Liver (tissue), 3 donors: ENCODE measurements around the gene GCC2.

Experiments used
- FOXA2 ChIP-seq: IDR thresholded peaks from 2 replicates; pipeline ENCODE4 v1.6.1; 2016; ENCODE audit warnings: antibody characterized with exemption
- RXRA ChIP-seq, 2 donors: IDR thresholded peaks; 2 replicates each; pipeline ENCODE4 v1.6.1; 2017 to 2018; ENCODE audit warnings: antibody characterized with exemption in 2 of 2, mild to moderate bottlenecking in 1 of 2
- SP1 ChIP-seq: IDR thresholded peaks from 2 replicates; pipeline ENCODE4 v1.6.1; 2018; ENCODE audit warnings: antibody characterized with exemption, mild to moderate bottlenecking
- TAF1 ChIP-seq: conservative IDR thresholded peaks from 2 replicates; pipeline ENCODE4 v1.6.1; 2016; ENCODE audit warnings: antibody characterized with exemption, mild to moderate bottlenecking
- TF ChIP-seq, protein P1 (sequence below): IDR thresholded peaks from 2 replicates; pipeline ENCODE4 v1.6.1; 2016; ENCODE audit warnings: antibody characterized with exemption, mild to moderate bottlenecking
- TF ChIP-seq, protein P2 (sequence below): fragments of 150-350 bp; IDR thresholded peaks from 2 replicates; pipeline ENCODE4 v1.5.1; 2017; ENCODE audit warnings: improper control_type of control experiment, low read depth, low read length; ENCODE audit not compliant: missing input control
- TF ChIP-seq, protein P3 (sequence below): IDR thresholded peaks from 2 replicates; pipeline ENCODE4 v1.6.1; 2016; ENCODE audit warnings: antibody characterized with exemption
- TF ChIP-seq, protein P4 (sequence below): IDR thresholded peaks from 2 replicates; pipeline ENCODE4 v1.6.1; 2016; ENCODE audit warnings: antibody characterized with exemption
- donor health status: healthy.
- donor health status: healthy.

DNA sequence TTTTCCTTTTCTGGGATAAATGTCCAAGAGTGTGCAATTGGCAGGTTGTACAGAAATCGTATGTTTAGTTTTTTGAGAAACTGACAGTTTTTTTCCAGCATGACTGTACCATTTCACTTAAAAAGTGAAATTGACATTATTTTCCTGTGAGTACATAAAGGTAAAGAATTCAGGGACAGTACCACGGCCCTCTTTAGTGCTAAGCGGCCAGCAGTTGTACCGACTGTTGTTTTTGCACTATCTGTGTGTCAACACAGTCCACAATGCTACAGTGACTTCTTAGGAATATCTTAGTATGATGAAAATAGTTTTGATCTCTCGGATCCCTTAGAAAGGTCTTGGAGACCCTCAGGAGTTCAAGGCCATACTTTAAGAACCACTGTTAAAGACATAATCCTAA lies 87.9 kb downstream of the GCC2 start:
- TF ChIP-seq, protein P1, sequence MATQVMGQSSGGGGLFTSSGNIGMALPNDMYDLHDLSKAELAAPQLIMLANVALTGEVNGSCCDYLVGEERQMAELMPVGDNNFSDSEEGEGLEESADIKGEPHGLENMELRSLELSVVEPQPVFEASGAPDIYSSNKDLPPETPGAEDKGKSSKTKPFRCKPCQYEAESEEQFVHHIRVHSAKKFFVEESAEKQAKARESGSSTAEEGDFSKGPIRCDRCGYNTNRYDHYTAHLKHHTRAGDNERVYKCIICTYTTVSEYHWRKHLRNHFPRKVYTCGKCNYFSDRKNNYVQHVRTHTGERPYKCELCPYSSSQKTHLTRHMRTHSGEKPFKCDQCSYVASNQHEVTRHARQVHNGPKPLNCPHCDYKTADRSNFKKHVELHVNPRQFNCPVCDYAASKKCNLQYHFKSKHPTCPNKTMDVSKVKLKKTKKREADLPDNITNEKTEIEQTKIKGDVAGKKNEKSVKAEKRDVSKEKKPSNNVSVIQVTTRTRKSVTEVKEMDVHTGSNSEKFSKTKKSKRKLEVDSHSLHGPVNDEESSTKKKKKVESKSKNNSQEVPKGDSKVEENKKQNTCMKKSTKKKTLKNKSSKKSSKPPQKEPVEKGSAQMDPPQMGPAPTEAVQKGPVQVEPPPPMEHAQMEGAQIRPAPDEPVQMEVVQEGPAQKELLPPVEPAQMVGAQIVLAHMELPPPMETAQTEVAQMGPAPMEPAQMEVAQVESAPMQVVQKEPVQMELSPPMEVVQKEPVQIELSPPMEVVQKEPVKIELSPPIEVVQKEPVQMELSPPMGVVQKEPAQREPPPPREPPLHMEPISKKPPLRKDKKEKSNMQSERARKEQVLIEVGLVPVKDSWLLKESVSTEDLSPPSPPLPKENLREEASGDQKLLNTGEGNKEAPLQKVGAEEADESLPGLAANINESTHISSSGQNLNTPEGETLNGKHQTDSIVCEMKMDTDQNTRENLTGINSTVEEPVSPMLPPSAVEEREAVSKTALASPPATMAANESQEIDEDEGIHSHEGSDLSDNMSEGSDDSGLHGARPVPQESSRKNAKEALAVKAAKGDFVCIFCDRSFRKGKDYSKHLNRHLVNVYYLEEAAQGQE: no peak
- no peak for TF ChIP-seq RXRA (IDR thresholded peaks at IDR 0.05)
- TF ChIP-seq, protein P2, sequence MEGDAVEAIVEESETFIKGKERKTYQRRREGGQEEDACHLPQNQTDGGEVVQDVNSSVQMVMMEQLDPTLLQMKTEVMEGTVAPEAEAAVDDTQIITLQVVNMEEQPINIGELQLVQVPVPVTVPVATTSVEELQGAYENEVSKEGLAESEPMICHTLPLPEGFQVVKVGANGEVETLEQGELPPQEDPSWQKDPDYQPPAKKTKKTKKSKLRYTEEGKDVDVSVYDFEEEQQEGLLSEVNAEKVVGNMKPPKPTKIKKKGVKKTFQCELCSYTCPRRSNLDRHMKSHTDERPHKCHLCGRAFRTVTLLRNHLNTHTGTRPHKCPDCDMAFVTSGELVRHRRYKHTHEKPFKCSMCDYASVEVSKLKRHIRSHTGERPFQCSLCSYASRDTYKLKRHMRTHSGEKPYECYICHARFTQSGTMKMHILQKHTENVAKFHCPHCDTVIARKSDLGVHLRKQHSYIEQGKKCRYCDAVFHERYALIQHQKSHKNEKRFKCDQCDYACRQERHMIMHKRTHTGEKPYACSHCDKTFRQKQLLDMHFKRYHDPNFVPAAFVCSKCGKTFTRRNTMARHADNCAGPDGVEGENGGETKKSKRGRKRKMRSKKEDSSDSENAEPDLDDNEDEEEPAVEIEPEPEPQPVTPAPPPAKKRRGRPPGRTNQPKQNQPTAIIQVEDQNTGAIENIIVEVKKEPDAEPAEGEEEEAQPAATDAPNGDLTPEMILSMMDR: no peak
- TF ChIP-seq FOXA2: no peak
- TF ChIP-seq TAF1: no peak
- TF ChIP-seq SP1: no peak
- TF ChIP-seq, protein P3, sequence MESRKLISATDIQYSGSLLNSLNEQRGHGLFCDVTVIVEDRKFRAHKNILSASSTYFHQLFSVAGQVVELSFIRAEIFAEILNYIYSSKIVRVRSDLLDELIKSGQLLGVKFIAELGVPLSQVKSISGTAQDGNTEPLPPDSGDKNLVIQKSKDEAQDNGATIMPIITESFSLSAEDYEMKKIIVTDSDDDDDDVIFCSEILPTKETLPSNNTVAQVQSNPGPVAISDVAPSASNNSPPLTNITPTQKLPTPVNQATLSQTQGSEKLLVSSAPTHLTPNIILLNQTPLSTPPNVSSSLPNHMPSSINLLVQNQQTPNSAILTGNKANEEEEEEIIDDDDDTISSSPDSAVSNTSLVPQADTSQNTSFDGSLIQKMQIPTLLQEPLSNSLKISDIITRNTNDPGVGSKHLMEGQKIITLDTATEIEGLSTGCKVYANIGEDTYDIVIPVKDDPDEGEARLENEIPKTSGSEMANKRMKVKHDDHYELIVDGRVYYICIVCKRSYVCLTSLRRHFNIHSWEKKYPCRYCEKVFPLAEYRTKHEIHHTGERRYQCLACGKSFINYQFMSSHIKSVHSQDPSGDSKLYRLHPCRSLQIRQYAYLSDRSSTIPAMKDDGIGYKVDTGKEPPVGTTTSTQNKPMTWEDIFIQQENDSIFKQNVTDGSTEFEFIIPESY: no peak
- TF ChIP-seq, protein P4, sequence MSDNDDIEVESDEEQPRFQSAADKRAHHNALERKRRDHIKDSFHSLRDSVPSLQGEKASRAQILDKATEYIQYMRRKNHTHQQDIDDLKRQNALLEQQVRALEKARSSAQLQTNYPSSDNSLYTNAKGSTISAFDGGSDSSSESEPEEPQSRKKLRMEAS: no peak
